NCI-H146 treated with DMSO at 0.1 percent for 48 hours (cell line): ENCODE results near the gene OPHN1.

Experiments used
- DNase-seq: peaks from one replicate; lab custom pipeline; 2025; ENCODE audit not compliant: unreplicated experiment; lab: John Stamatoyannopoulos, UW

Gene OPHN1, protein sequence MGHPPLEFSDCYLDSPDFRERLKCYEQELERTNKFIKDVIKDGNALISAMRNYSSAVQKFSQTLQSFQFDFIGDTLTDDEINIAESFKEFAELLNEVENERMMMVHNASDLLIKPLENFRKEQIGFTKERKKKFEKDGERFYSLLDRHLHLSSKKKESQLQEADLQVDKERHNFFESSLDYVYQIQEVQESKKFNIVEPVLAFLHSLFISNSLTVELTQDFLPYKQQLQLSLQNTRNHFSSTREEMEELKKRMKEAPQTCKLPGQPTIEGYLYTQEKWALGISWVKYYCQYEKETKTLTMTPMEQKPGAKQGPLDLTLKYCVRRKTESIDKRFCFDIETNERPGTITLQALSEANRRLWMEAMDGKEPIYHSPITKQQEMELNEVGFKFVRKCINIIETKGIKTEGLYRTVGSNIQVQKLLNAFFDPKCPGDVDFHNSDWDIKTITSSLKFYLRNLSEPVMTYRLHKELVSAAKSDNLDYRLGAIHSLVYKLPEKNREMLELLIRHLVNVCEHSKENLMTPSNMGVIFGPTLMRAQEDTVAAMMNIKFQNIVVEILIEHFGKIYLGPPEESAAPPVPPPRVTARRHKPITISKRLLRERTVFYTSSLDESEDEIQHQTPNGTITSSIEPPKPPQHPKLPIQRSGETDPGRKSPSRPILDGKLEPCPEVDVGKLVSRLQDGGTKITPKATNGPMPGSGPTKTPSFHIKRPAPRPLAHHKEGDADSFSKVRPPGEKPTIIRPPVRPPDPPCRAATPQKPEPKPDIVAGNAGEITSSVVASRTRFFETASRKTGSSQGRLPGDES

DNA sequence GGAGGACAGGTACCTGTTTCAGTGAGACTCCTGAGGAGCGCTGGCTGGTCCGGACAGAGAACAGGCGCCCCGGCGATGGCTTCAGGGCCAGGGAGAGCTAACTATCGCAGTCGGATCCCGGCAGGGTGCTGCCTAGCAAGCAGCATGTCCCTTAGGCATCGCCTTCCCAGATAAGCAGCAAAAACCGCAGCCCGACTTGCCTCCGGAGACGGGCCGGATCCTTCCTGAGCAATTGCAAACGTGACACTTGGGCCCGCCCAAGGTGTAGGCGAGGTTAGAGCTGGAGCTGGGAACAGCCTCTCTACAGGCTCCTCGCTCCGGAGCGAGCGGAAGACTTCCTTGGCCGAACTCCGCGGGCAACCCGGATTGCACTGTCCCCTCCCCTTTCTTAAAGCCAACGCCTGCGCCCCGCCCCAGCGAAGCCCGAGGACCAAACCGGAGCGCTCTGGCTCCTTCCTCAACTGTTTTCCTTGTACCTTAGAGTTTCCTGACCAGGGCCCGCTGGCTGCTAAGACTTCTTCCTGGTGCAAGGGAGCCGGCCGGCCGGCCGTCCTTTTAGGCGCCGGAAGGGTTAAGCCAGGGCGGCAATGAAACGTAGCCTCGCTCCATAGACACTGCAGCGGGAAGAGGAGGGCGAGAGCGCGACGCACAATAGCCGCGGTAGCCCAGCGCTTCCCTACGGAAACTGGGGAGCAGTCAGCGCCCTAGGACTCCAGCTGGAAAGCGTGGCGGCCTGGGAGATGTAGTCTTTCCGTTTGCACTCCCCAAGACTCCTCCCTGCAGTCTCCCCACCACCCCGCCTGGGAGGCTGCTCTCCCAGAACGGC is at the start of gene OPHN1:
Gene OPHN1, minus strand, starts transcription at position 341 of the 826 bp plus-strand sequence. CDS start 475 bp downstream, outside the sequence.
- peak; percentile 33 for DNase-seq

GRCh38 chrX:68480969-68481368 is 47.7 kb upstream of the OPHN1 start:
- DNase-seq = no peak

- no peak for DNase-seq
Measured at GRCh38 chrX:68464796-68465195, 31.5 kb upstream of the OPHN1 start.

GRCh38 chrX:68463880-68464279 is 30.6 kb upstream of the OPHN1 start:
- DNase-seq = no peak

- DNase-seq = no peak
Measured at GRCh38 chrX:68462653-68463052, 29.4 kb upstream of the OPHN1 start.

- DNase-seq = no peak
Measured at GRCh38 chrX:68462197-68462596, 28.9 kb upstream of the OPHN1 start.

GRCh38 chrX:68461576-68461975 is 28.3 kb upstream of the OPHN1 start:
- no peak for DNase-seq

DNA sequence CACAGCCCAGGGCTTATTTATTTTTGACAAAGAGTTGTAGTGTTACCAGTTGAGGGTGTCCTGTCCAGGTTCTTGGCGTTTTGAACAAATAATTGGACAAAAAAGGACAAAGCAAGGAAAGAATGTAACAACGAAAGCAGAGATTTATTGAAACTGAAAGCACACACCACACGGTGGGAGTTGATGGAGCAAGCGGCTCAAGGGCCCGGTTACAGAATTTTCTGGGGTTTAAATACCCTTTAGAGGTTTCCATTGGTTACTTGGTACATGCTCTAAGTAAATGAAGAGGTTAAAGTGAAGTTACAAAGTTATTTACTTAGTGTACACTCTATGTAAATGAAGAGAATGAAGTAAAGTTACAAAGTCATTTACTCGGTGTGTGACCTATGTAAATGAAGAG is 27.8 kb upstream of the OPHN1 start:
- no peak for DNase-seq

DNA sequence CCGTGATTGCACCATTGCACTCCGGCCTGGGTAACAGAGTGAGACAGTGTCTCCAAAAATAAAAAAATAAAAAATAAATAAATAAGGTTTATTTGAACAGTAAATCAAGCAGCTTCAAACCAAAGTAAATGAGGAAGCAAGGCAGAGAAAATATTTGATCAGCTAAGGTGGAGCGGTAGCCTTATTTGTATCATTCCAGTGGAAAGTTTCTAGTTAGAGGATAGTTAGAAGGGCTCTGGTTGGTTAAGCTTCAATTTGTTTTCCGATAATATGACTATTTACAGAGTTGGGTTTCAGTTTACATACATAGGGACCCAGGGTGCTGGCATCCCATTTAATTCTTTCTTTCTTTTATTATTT is 21.8 kb upstream of the OPHN1 start:
- no peak for DNase-seq

- DNase-seq = no peak
Measured at GRCh38 chrX:68454476-68455150, 21.3 kb upstream of the OPHN1 start.

GRCh38 chrX:68451720-68452119 is 18.4 kb upstream of the OPHN1 start:
- DNase-seq = no peak

DNA sequence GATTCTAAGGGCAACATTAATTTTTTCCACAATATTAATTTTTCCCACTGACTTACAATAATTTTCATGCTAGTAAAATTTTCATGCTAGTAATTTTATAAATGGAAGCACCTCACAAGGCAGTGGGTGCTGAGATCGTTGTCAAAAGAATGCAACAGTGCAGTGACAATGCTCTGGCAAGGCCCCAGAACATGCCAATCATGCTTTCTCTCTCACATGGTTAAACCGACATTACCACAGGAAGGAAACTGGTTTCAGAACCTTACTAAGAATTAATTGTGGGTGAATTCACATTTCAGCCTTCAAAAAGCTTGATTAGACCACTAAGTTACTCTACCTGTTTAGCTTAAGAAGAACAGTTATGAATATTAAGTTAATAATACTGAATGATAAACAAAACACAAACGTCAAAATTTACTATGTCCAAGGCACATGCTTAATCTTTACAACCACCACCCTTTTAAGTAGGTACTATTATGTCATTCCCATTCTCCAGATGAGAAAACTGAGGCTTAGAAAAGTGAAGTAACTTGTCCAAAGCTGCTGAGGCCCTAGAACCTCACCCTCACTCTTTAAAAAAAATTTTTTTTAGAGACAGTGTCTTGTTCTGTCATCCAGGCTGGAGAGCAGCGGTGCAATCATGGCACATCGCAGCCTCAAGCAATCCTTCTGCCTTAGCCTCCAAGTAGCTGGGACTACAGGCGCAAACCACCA is 10.0 kb upstream of the OPHN1 start:
- DNase-seq = no peak

GRCh38 chrX:68440940-68441339 is 7.6 kb upstream of the OPHN1 start:
- no peak for DNase-seq

GRCh38 chrX:68440442-68440841 is 7.1 kb upstream of the OPHN1 start:
- no peak for DNase-seq

DNA sequence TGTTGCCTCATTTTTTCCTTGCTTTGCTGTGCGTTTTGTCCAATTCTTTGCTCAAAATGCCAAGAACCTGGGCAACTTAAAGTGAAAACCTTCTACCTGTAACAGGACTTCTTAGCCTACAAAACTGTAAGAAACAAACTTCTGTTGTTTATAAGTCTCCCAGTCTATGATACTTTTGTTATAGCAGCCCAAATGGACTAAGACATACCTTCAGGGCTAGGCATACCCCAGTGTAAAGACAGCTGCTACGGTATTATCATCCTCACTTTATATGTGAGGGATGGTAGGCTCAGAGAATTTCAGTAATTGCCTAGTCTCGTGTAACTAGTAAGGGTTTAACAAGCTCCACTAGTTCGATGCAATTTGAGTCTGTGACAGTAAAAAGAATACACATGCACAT is 6.0 kb upstream of the OPHN1 start:
- no peak for DNase-seq

GRCh38 chrX:68438575-68438974 is 5.3 kb upstream of the OPHN1 start:
- no peak for DNase-seq

GRCh38 chrX:68433981-68434299 is 645 bp upstream of the OPHN1 start:
- DNase-seq = no peak

- DNase-seq = no peak
Measured at GRCh38 chrX:68432648-68433047, 647 bp downstream of the OPHN1 start.

- no peak for DNase-seq
Measured at GRCh38 chrX:68431836-68432235, 1.5 kb downstream of the OPHN1 start.

GRCh38 chrX:68429216-68429615 is 4.1 kb downstream of the OPHN1 start:
- no peak for DNase-seq
